Activated CD8-positive, alpha-beta memory T cell treated with anti-CD3 and anti-CD28 coated beads for 48 hours (primary cell): Measurements from ENCODE around the gene DSCAM.

ENCODE experiments used
- DNase-seq, 3 experiments: peaks; one replicate each; pipeline ENCODE4 v3.0.0-alpha.2; 2020; ENCODE audit warnings: low read depth in 2 of 3, low spot score in 2 of 3

Gene DSCAM

DNA sequence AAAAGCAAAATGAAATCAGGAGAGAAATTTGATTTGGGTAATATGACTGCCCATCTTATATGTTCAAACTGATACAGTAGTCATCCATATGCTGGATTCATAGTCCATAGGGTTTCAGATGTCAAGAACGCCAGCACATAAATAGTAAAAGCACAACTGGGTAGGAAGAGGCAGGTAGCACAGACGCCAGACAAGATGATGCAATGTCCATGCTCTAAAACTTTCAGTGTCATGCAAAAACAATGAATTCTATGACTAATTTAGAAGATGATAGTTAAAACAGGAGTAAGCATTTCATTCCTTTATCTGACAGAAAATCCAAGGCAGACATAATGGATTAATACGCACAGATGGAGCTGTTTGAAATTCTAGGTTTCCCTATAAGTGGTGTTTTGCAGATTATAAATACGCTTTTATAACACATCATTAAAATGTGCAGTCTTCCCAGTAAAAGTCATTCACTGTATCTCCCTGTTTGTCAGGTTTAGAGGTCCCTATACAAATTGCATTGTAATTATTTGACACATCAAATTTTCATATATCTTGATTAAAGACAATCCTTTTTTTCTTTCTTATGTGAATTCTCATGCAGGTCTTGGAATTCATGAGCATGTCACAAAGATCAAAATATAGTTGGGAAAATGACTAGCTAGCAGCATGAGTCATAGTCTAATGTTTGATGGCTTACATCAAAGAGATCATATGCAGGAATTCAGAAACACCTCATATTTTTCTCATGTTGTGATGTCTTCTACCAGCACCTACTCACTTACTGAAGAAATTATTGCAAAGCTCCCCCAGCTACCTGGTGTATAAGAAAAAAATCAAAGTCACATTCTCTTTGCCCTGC is 139.9 kb downstream of the DSCAM start:
- no peak for DNase-seq

GRCh38 chr21:40706176-40706575 is 140.8 kb downstream of the DSCAM start:
- no peak for DNase-seq

GRCh38 chr21:40704141-40704540 is 142.8 kb downstream of the DSCAM start:
- no peak for DNase-seq

DNA sequence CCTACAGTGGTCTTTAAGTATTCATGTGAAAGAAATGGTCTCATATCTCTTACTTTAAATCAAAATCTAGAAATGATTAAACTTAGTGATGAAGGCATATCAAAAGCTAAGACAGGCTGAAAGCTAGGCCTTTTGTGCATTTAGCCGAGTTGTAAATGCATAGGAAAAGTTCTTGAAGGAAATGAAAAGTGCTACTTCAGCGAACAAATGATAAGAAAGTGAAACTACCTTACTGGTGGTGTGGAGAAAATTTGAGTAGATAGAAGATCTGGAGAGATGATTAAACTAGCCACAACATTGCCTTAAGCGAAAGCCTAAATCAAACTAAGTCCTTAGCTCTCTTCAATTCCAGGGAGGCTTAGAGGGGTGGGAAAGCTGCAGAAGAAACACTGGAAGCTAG is 147.6 kb downstream of the DSCAM start:
- DNase-seq: no peak

DNA sequence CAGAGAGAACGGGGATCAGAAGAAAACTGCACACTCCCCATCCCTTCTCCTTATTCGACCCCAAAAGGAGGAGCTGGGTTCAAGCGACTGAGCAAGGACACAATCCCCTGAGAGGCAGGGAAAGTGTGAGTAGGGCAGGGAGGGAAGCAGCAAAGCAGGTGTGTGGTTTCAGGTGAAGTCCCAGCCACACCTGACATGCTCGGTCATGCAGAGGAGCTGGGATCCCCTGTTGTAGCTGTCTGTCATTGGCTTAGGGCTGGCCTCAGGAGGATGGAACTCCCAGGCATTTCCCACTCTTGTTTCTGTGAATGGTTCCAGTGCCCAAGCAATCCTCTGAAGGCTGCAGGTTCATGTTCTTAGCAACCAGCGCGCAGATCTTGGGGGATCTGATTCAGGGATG is 150.7 kb downstream of the DSCAM start:
- DNase-seq: no peak

DNA sequence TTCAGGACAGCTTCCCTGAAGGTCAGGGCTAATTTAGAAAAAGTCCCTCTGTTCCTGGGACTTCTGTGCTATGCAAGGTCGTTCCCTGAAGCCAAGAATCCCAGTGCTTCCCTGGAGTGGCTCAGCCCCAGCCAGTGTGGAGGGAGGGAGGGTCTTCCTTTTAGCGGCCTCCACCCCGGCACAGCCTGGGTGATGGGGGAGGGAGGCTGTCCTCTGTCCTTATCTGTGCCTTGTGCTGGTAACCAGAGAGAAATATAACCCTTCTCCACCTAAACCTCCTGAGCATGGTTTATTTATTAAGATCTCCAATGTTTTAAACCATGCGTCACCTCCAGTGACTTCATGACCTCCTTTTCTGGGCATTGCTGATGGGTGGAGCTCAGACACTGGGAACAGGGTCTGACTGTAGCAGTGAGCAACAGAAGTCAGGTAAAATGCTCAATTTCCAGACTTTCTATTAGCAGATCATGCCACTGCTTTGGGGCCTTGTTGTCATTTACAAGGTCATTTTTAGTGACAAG is 157.1 kb downstream of the DSCAM start:
- no peak for DNase-seq

DNA sequence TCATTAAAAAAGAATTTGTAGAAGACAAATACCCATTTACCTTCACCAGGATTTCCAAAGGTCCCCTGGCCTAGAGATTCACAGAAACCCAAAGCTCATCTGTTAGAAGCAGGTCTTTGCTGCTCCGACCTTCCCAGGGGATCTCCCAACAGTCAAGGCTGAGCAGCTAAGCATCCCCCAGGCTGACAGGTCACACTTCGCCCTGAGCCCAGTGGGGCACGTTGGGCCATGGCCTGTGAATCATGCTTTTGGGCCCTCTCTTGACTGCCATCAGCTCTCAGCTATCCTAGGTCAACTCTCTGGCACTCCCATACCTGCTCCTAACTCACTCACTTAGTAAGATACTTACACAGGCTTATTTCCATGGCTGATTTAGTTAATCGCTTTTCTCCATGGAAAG is 157.7 kb downstream of the DSCAM start:
- DNase-seq: no peak

GRCh38 chr21:40688106-40688864 is 158.7 kb downstream of the DSCAM start:
- no peak for DNase-seq

- no peak for DNase-seq
Measured at GRCh38 chr21:40687625-40688024, 159.3 kb downstream of the DSCAM start.

DNA sequence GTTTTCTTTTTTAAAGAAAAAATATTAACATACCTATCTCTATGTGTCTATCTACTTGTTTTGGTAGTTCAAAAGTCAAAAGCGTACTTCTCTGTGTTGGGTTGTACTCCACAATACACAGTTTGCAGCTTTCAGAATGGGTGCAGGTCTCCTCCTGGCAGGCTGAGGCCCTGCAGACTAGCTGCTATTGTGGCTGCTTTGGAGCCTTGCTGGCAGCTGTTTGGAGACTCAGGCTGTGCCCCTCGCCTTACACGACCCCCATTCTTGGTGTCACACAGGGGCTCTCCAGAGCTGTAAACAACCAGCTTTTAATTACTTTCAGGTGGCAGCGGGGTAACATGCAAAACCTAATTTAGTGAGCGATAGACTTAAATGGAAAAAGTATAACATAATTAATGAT is 160.4 kb downstream of the DSCAM start:
- no peak for DNase-seq

- no peak for DNase-seq
Measured at GRCh38 chr21:40685141-40685540, 161.8 kb downstream of the DSCAM start.

GRCh38 chr21:40684726-40685125 is 162.2 kb downstream of the DSCAM start:
- DNase-seq: no peak

DNA sequence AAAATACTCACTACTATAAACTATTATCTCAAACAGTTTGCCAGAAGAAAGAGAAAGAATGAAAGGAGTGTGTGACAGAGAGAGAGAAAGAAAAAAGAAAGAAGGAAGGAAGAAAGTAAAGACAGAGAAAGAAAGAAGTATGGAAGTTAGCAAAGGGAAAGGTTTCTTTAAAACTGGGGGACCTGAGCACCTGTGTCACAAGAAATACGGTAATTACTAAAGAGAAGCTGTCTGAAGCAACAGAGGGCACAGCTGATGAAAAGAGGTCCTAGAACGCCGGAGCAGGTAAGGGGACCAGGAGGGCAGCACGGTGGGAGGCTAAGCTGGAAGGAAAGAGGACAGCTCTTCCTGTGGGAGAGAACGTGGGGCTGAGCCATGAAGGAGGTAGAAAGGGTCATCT is 163.6 kb downstream of the DSCAM start:
- no peak for DNase-seq

- DNase-seq: no peak
Measured at GRCh38 chr21:40681164-40681859, 165.6 kb downstream of the DSCAM start.

DNA sequence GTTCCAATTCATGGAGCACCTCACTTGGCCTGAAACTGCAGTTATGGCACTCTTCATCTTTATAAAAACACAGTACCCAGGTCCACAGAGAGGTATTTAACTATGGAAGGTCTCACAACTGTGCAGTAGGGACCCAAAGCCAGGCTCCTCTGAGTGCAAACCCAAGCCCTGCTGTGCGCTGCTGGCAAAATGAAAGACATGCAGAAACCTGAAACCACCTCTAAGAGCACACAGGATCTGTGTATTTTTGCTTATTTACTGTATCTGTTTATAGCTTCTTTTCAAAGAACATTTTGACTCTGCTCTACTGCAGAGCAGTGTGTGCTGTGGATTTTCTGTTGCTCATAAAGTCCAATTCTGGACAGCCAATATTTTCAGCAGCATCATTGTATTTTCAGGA is 166.6 kb downstream of the DSCAM start:
- no peak for DNase-seq

DNA sequence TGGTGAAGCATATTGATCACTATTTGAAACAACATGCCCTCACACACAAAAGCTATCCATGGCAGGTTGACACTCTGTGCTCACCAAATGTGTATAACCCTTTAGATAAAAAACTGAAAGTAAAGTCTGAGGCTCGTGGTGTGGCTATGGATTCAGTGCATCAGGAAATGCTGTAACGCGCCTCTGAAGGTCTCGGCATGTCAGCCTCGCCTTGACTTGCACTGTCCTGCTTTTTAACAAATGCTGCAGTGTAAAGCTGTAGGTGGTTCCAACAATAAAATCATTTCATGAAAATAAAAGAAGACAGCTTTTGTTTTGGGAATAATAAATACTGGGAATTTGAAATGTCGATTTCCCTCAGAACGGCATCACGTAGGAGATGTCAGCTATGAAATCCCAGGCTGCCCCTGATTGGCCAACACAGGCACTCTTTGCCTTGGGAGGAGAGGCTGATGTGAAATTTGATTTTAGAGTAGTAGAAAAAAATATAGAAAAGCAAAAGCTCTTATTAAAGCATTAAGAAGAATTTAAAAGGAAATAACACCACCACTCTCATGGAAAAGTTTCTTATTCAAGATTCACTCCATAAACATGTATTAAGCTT is 168.2 kb downstream of the DSCAM start:
- no peak for DNase-seq

DNA sequence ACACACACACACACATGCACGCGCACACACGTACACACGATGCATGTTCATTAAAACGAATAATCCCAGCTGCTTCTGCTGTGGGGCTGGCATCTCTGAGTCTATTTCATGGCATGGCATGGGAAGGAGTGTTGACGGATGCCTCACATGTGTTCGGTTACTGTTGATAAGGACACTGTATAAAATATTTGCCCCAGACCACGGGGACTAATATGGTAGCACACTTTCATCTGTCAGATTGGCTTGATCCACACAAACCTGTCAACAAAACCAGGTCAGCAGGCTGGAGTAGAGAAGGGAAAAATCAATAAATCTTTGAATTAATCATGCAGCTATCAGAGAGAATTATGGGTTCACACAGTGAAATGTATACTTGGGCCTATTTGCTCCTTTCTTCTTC is 171.9 kb downstream of the DSCAM start:
- DNase-seq: no peak

DNA sequence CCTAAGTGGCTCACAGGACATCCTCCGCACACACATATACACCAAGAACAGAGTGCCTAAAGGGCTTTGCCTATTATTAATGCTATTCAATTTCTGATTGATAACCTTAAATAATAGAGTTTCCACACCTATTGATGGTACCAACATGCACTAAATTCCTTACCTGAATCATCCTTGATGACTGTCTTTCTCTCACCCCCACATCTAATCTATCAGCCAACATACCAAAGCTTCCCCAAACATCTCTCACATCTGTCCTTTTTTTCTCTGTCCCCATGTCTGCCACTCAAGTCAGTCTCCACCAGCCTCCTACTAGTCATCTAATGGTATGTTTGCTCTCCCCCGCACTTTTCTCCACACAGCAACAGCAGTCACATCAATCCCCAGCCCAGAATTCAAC is 174.4 kb downstream of the DSCAM start:
- no peak for DNase-seq

- DNase-seq: no peak
Measured at GRCh38 chr21:40671716-40672115, 175.2 kb downstream of the DSCAM start.

DNA sequence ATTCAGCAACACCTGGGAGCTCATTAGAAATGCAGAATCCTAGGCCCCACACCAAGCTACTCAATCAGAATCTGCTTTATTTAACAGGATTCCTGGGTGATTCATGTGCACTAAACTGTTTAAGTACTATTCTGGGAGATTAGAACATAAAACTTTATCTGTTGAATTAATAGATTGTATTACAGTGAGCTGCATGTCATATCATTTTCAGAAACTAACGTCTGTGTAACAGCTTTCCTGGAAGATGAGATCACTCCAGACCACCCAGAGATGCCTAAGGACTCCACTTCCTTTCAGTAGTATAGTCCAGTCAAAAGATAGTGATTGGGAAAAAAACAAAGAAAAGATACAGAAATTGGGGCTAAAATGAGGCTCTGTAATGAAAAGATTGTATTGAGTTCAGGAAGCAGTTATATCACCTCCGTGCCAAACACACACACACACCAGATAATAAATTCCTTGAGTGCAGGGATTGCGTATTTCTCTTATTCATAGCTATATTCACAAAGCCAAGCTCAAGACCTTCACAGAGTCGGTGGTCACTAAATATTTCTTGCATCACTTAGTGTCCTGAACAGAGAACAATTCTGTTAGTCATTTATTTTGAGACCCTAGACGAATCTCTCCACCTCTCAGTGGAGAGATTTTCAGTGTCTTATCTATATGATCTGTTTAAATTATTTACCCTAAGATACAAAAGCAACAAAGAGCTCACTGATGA is 178.2 kb downstream of the DSCAM start:
- DNase-seq: no peak

DNA sequence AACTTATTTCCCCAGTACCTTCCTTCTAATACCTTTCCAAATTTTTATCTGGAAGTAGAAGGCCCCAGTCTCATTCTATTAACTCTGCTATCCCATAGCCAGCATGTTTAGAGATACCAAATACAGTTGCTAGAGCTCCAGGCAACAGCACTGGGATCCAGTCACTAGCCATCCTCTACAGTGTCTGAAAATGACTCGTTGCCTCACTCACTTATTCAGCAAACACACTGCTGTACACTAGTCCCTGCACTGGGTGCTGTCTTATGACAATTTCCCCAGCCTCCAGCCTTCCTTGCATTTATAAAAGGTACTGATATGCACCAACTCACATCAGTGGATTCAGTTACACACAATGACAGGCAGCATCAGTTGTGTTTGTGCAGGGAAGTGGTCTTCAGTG is 179.0 kb downstream of the DSCAM start:
- no peak for DNase-seq
